GM18861 (cell line): ENCODE measurements around the gene SPAG9.
"Not testable (repeated sequence)": the region's sequence is repeated elsewhere in the genome, so short reads cannot be mapped to it uniquely, and the experiment has no call there.

Experiments
- ATAC-seq: cut with Tn5 transposase; IDR thresholded peaks from one replicate; pipeline ENCODE4 v1.9.1; 2021; ENCODE audit not compliant: unreplicated experiment

SPAG9 gene

DNA sequence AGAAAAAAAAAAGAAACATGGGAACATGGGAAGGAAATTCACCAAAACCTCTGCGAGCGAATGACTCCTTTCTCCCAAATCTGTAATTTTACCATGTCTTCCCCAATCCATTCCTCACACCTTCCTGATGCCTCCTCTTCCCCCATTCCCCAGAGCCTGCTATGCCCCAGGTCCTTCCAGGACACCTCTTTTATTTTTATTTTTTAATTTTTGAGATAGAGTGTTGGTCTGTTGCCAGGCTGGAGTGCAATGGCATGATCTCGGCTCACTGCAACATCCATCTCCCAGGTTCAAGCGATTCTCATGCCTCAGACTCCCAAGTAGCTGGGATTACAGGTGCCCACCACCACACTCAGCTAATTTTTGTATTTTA is 179.0 kb downstream of the SPAG9 start:
- not testable (repeated sequence) for ATAC-seq

DNA sequence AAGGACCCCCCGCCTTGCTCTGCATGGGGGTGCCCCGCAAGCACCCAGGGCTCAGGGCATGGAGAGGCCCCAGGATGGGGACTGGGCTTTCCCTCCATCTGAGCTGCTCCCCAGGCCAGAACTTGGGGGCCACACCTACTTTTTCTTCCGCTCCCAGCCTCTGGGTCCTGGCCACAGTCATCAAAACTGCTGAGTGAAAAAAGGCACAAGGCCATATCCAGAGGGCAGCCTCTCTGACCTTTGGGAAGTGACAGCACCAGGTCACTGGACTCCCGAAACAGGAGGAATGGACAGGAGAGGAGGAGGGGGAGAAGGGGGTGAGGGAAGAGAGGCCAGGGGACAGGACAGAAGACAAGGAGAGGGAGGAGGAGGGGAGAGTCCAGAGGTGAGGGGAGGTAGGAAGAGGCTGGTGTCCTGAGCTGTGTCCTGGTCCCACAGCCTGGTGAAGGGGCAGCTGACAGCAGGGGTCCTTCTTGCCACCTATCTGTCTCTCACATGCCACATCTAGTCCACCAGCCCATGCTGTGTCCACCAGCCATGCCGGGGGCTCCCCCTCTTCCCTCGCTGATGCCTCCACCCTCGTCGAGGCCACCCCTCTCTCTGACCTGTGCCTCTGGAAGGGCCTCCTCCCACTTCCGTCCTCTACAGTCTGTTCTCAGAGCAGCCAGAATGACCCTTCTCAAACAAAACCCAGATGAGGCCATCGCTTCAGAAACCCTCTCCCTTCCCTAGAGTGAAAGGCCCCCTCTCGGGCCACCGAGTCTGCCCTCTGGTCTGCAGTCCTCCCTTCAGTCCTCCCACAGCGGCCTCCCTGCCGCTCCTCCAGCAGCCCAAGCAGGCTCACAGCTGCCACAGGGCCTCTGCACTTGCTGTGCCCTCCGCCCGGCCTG is 180.6 kb downstream of the SPAG9 start:
- no peak for ATAC-seq

DNA sequence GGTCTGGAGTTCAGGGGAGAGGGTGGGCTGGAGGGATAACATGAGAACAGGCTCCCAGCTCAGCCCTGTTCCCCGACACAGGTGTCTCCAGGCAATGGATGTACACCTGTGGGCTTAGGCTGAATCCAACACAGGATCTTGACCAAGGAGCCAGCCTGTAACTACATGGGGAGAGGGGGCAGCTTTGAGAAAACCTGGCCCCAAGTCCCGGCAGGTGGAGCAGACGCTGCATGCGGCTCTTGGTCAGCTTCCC is 181.2 kb downstream of the SPAG9 start:
- no peak for ATAC-seq

DNA sequence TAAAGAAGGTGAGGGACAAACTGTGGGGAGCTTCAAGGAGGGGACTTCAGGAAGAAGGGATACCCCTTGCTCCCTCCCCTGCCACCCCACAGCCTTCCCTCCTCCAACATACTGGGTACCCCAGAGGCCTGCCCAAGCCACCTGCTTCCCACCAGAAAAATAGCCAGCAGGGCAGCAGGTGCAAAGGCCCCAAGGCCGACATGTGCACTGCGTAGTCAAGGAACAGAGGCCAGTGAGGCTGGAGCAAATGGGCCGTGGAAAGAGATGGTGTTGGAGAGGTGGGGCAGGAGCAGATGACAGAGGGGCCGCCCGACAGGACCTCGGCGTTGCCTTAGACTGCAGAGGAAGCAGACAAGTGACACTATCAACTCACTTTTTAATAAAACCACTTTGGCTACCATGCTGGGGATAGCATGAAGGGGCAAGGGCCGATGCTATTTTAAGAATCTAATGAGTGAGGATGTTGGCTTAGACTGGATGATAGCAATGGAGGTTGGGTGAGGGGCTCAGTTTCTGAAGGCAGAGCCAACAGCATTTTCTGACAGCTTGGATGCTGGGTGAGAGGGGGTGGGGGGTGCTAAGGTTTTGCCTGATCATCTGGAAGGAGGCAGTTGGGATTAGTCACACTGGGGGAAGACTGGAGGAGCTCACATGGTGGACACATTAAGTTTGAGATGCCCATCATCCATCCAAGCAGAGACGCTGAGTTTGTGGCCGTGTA is 181.7 kb downstream of the SPAG9 start:
- no peak for ATAC-seq

DNA sequence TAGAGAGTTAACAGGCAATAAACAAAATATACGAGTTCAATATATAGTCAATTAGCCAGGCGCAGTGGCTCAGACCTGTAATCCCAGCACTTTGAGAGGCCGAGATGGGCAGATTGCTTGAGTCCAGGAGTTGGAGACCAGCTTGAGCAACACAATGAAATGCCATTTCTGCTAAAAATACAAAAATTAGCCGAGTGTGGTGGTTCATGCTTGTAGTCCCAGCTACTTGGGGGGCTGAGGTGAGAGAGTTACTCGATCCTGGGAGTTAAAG is 184.7 kb downstream of the SPAG9 start:
- no peak for ATAC-seq

DNA sequence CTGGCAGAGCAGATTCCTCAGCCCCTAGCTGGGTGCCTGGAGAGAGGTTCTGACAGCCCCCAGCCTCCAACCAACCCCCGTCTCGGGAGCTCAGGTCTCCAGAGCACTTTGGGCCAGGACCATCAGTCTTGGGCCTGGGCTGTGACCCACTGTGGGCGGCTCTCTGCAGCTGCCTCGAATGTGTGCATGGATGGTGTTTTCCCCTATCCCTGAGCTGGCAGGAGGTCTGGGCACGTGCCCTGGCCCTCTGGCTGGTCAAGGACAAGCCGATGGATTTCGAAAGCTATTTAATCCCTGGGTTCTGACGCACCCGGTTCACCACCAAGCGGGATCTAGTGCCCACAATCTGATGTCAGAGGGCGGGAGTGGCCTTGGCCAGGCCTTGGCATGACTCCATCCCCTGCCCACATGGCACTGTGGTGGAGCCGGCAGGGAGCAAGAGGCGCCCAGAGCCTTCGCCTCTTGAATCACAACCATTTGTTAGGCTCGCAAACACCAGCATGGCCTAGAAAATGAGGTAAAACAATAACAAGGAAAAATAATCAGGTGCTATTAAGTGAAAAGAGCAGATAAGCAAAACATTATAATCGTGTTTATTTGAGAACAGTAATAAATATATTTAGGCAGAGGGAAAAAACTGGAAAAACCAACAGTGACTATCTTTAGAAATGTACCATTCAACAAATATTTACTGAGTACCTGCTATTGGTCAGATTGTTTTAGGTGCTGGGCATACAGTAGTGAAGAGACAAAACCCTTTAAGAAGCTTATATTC is 185.3 kb downstream of the SPAG9 start:
- ATAC-seq, result no peak

DNA sequence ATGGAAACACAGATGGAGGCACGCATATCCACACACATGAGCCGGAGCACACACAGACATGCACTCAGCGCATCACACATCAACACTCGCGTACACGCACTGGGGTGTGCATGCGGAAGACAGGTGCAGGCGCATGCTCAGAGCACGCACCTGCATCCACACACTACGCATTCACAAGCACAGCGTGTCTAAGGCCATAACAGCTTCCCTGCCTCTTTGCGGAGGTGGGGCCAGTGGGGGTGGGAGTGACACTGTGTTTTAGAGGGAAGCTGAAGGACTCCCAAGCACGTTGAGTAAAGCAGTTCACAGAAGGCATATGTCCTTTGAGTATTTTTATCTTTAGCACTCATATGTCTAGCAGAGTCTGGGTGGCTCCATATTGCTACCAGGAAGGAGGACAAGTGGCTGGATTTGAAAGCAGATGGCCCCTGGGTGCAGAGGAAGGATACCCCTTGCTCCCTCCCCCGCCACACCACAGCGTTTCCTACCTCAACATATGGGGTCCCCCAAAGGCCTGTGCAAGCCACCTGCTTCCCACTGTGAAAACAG is 185.9 kb downstream of the SPAG9 start:
- ATAC-seq, result no peak

DNA sequence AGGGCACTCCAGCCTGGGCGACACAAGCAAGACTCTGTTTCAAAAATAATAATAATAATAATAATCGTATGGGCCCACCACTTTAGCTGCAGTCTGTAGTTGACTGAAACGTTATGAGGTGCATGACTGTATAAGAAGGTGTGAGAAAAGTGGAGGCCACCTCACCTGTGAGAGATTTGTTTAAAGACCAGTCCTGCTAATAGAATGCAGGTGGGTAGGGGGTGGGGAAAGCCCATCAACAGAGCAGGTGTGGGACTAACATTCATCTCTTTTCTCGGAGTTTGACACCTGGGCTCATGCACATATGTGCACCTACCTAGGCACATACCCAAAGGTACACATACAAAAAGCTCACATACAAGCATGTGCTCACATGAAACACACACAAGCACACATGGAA is 186.5 kb downstream of the SPAG9 start:
- no peak for ATAC-seq

DNA sequence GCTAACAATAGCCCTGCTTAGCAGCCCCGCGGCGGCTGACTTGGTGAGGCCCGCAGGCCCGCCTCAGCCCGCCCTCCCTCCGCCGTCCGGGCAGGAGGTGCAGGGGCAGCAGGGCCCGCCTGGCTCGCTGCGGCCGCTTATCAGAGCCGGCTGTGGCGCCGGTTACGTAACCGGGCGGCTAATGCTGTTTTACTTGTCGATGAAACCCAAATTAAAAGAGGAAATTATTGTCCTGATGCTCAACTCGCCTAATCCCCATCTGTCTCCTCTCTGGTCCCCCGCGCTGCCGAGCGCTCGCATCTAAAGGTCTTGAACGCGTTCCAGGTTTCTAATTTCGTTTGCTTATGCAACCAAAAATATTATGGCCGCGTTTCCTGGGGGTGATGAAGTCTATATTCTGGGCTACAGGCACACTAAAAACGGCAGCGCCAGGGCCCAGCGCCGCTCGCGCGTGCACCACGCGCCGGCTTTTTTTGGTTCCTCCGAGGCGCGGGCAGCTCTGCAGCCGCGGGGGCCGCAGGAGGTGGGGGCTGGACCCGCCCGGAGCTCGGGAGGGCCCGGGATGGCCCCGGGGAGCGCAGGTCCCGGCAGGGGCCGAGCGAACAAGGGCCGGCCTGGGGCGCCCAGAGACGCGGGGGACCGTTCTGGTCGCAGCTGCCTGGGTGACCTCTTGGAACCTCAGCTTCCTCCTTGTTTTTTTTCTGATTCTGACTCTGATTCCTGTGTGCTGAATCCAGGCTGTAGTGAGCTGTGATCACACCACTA is 189.3 kb downstream of the SPAG9 start:
- no peak for ATAC-seq

DNA sequence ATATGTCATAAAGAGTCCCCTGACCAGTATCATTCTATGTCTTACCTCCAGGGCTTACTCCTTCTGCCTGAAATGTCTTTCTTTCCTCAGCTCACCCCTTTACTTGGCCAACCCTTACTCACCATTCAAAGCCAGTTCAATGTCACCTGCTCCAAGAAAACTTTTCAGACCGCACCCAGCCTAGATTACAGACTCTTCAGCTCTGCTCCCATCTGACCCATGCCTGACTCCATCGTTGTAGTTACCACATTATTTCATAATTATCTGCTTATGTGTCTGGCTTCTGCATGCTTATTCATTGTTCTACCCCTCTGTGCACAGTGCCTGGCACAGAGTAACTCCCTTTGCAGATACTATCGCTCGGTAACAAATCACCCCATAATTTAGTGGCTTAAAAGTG is 192.0 kb downstream of the SPAG9 start:
- ATAC-seq, result no peak

DNA sequence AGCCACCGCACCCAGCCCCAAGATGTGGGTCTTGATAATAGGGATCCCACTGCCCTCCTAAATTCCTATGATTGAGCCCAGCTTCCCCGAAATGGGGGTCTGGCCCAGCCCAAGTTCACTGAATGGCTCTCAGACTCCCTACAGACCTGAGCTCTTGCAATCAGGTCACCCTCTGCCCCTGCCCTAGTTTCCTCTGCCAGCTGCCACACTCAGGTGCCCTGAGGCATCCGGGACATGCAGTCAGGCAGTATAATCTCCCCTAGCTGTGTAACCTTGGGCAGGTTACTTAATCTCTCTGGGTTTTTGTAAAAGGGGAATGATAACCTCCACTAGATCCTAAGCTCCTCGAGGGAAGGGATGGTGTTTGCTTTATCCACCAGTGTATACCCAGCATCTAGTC is 193.4 kb downstream of the SPAG9 start:
- no peak for ATAC-seq

DNA sequence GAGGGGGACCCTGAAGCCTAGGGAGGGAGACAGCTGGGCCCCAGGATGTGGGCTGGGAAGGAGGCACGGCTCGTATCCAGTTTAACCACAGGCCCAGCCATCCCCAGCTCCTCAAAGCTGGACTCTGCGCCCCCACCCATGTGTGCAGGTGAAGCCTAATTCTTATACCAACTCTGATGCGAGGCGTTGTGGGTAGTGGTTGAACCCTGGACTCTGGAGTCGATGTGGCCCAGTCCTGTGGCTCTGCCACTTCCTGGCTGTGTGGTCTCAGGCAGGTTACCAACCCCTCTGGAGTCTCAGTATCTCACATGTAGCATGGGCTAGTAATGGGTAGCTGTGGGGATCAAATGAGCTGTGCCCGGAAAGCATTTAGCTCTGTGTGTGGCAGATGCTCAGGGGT is 194.1 kb downstream of the SPAG9 start:
- ATAC-seq, result no peak

DNA sequence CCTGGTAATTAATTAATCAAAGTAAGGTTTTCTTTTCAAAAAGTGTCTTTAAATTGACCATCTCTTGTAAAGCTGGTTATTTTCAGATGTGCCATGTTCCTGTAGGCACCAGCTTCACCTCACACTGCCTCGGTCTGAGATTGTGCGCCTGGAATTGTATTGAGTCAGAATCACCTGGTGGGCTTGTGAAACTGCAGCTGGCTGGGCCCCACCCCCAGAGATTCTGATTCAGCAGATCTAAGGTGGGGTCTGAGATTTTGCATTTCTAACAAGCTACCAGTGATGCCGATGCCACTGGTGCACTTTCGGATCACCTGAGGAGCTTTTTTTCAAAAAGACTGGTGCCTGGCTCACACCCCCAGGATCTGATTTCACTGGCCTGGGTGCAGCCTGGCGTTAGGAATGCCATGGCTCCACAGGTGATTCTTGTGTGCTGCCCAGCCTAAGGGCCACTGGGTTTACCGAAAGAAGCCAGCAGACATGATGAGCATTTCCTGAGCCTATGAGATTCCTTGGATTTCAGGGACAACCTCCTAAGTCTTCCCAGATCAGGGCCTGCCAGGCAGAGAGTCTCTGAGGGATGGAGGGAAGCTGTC is 195.3 kb downstream of the SPAG9 start:
- ATAC-seq, result no peak

DNA sequence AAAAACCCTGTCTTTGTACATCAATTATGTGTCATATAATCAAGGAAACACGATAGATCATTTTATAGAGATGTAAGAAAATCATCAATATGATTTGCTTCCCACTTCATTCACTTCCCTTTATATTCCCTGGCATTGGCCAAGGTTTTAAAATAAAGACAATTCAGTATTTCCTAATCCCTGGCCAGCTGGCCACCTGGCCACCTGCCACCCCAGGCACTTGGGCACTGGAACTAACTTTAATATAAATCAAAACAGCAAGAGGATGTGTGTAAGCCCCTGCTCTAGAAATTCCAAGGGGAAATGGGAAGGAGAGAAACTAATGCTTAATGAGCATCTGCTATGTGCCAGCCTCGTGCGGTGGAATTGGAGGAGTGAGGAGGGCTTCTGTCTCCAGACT is 195.9 kb downstream of the SPAG9 start:
- no peak for ATAC-seq

DNA sequence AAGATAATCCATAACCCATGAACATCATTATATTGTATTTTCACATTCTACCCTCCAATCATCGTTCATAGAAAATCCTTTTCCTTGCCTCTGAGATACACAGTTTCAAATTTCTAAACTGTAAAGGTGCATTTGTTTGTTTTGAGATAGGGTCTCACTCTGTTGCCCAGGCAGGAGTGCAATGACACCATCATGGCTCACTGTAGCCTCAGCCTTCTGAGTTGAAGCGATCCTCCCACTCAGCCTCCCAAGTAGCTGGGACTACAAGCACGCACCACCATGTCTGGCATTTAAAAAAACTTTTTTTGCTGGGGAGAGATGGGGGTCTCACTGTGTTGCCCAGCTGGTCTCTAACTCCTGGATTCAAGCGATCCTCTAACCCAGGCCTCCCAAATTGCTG is 196.4 kb downstream of the SPAG9 start:
- no peak for ATAC-seq

DNA sequence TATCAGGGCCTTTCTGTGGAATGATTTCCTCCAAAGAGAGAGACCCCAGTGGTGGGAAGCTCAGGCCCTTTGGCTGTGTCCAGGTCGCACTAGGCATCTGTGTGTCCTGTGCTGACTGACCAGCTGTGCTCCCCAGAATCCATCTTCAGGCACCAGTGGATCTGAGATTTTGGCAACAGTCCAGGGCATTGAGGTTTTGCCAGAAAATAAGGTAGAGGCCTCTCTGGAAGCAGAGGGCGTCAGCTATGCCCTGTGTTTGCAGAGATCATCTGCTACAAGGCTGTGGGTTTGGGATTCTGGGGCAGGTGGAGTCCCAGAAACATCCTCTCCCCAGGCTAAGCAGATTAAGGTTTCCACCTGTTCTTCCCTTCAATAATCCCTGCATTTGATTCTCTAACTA is 197.1 kb downstream of the SPAG9 start:
- no peak for ATAC-seq

DNA sequence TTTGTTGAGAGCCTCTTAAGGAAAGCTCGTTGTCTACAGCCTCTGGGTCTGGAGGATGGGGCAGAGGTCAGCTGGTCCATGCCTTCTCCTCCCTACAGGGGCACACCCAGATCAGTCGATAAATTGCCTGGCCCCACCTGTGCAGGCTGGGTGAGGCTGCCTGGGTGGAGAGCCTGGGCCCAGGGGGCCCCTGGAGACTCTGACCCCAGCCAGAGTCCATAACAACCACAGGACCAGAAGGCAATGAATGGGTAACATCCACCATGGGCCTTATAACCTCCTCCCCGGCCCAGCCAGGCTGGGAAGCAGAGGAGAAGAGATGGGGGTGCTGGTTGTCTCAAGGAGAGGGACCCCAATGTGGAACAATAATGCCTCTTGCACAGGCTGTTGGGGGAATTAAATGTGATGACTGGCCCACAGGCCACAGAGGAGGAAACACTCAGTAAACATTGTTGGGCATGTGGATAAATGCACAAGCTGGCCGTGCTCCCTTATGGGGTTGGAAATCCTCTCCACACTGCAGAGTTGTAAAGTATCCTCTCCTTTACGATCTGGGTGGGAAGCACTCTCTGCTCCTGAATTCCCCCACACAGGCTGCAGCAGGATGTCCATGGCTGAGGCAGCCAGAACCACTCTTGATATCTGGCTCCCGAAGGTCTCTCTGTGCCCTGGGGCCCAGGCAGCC is 197.8 kb downstream of the SPAG9 start:
- no peak for ATAC-seq

DNA sequence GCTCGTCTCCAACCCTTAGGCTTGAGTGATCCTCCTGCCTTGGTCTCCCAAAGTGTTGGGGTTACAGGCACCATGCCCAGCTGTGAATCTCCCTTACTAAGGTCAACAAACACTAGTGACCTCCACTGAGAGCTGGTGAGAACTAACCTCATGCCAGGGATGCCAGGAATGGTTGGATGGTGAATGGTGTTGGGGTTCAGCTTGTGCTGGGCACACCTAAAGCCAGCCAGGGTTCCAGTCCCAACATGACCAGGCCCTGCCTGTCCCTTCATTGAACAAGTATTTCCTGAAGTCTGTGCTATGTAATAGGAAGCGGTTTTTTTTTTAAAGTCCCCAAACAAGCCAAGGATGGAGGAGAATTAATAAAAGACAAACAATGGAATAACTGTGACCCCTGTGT is 198.6 kb downstream of the SPAG9 start:
- no peak for ATAC-seq

DNA sequence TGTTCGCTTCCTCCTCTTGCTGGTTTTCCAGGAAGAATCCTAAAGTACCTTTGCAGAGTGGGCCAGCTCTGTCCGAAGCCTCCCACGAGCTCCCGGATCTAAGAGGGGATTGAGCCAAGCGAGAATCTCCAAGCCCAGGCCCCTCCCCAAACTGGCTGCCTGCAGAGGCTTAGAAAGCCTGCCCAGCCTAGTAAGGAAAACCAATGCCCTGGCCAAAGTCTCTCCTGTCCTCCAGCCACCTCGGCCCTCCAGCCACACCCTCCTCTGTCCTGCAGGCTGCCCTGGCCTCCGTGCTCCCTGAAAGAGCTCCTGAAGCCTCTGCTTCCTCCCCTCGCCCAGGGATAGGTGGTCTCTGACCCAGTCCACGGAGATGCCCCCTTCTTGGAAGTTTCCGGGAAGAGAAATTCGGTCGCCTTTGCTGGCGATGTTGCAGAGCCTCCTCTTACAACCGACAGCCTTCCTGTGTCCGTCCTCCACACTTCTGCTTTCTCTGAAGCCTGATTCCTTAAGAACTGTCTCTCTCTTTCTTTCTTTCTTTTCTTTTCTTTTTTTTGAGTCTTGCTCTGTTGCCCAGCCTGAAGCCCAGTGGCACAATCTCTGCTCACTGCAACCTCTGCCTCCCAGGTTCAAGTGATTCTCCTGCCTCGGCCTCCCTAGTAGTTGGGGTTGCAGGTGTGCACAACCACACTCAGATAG is 199.6 kb downstream of the SPAG9 start:
- ATAC-seq, result no peak

DNA sequence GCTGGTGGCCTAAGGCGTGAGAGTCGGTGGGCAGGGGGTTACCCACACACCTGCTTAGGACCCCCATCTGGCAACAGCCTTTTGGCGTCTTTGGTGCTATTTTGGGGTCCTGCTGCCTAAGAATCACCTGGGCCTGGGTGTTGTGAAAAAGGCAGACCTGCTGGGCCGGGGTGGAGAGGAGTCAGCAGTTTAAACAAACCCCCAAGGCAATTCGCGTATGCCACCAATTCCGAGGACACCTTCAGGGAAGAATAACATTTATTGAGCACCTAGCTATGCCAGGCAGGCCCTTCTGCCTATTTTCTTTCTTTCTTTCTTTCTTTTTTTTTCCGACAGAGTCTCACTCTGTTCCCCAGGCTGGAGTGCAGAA is 200.6 kb downstream of the SPAG9 start:
- ATAC-seq, result no peak
